ENCODE data around the gene PKN3.
A peak's percentile ranks its signal among the peaks of the same experiment; 100 is the strongest.

PKN3 gene

GRCh38 chr9:128716581-128717254 is 14.4 kb downstream of the PKN3 start:
- DNase-seq (ENCODE audit: low read depth): no peak

- no peak for DNase-seq (ENCODE audit: low read depth)
Observed at GRCh38 chr9:128718047-128718446, 15.7 kb downstream of the PKN3 start.

- no peak for DNase-seq (ENCODE audit: low read depth)
Observed at GRCh38 chr9:128718475-128718874, 16.2 kb downstream of the PKN3 start.

- no peak for DNase-seq (ENCODE audit: low read depth)
Observed at GRCh38 chr9:128719919-128720605, 17.8 kb downstream of the PKN3 start.

GRCh38 chr9:128720841-128721486 is 18.7 kb downstream of the PKN3 start:
- no peak for DNase-seq (ENCODE audit: low read depth)

- no peak for DNase-seq (ENCODE audit: low read depth)
Observed at GRCh38 chr9:128721487-128722010, 19.2 kb downstream of the PKN3 start.

GRCh38 chr9:128722380-128723351 is 20.4 kb downstream of the PKN3 start:
- no peak for DNase-seq (ENCODE audit: low read depth)

- DNase-seq (ENCODE audit: low read depth): no peak
Observed at GRCh38 chr9:128723352-128723865, 21.1 kb downstream of the PKN3 start.

GRCh38 chr9:128723866-128724743 is 21.8 kb downstream of the PKN3 start, which contains the start of gene ZDHHC12:
TSS of gene ZDHHC12 (minus strand) at chr9:128724127. CDS start at chr9:128724093, 34 bp downstream.
- DNase-seq (ENCODE audit: low read depth): peak; percentile 99

- peak; percentile 41 for DNase-seq (ENCODE audit: low read depth)
Observed at GRCh38 chr9:128724744-128725211, 22.5 kb downstream of the PKN3 start.

- DNase-seq (ENCODE audit: low read depth): no peak
Observed at GRCh38 chr9:128727640-128728248, 25.4 kb downstream of the PKN3 start.

GRCh38 chr9:128728298-128728697 is 26.0 kb downstream of the PKN3 start:
- no peak for DNase-seq (ENCODE audit: low read depth)

- no peak for DNase-seq (ENCODE audit: low read depth)
Observed at GRCh38 chr9:128729302-128729701, 27.0 kb downstream of the PKN3 start.

- DNase-seq (ENCODE audit: low read depth): no peak
Observed at GRCh38 chr9:128729766-128730517, 27.6 kb downstream of the PKN3 start.

GRCh38 chr9:128731093-128731492 is 28.8 kb downstream of the PKN3 start:
- no peak for DNase-seq (ENCODE audit: low read depth)

GRCh38 chr9:128731691-128732090 is 29.4 kb downstream of the PKN3 start:
- DNase-seq (ENCODE audit: low read depth): no peak

GRCh38 chr9:128732576-128732975 is 30.3 kb downstream of the PKN3 start:
- no peak for DNase-seq (ENCODE audit: low read depth)

- DNase-seq (ENCODE audit: low read depth): no peak
Observed at GRCh38 chr9:128733256-128733655, 31.0 kb downstream of the PKN3 start.

- DNase-seq (ENCODE audit: low read depth): no peak
Observed at GRCh38 chr9:128735373-128735772, 33.1 kb downstream of the PKN3 start.

All from T-helper 22 cell (primary cell).